SK-N-SH treated with all-trans-retinoic acid at 6 μM for 48 hours (cell line): ENCODE measurements around the gene ELFN1.

Experiments used
- ATAC-seq: fragments of 200-7000 bp; cut with Tn5 transposase; 3 replicates; pipeline ENCODE4 v1.9.1; 2020; ENCODE audit warnings: mild to moderate bottlenecking, moderate library complexity
- ARNTL ChIP-seq: fragments of 450-650 bp; formaldehyde crosslinking; IDR thresholded peaks from 2 replicates; pipeline ENCODE4 v1.5.0; 2020; ENCODE audit warnings: low read depth, mild to moderate bottlenecking, moderate library complexity, borderline replicate concordance
- BACH2 ChIP-seq: fragments of 250-450 bp; sonication (Bioruptor Pico); IDR thresholded peaks from 2 replicates; pipeline ENCODE4 v1.9.0; 2021; ENCODE audit warnings: mild to moderate bottlenecking, borderline replicate concordance
- CSDC2 ChIP-seq: fragments of 250-450 bp; sonication (Bioruptor Pico); IDR thresholded peaks from 2 replicates; pipeline ENCODE4 v1.5.0; 2020; ENCODE audit warnings: mild to moderate bottlenecking, moderate library complexity
- CSRNP3 ChIP-seq: fragments of 250-450 bp; sonication (Bioruptor Pico); IDR thresholded peaks from 2 replicates; pipeline ENCODE4 v1.5.1; 2021; ENCODE audit warnings: mild to moderate bottlenecking, moderate library complexity
- ESRRG ChIP-seq: fragments of 250-450 bp; sonication (Bioruptor Pico); IDR thresholded peaks from 2 replicates; pipeline ENCODE4 v1.6.1; 2021; ENCODE audit warnings: mild to moderate bottlenecking
- GLIS3 ChIP-seq: fragments of 250-450 bp; sonication (Bioruptor Pico); IDR thresholded peaks from 2 replicates; pipeline ENCODE4 v1.5.0; 2020; ENCODE audit warnings: mild to moderate bottlenecking, moderate library complexity
- ISL1 ChIP-seq: fragments of 250-450 bp; sonication (Bioruptor Pico); IDR thresholded peaks from 2 replicates; pipeline ENCODE4 v2.1.2; 2022; ENCODE audit warnings: mild to moderate bottlenecking, moderate library complexity
- OSR1 ChIP-seq: fragments of 250-450 bp; sonication (Bioruptor Pico); IDR thresholded peaks from 2 replicates; pipeline ENCODE4 v1.8.0; 2022; ENCODE audit warnings: moderate library complexity, mild to moderate bottlenecking, inconsistent platforms
- PPARA ChIP-seq: fragments of 250-450 bp; sonication (Bioruptor Pico); IDR thresholded peaks from 2 replicates; pipeline ENCODE4 v1.5.0; 2020; ENCODE audit warnings: mild to moderate bottlenecking, borderline replicate concordance
- RARB ChIP-seq: fragments of 250-450 bp; sonication (Bioruptor Pico); IDR thresholded peaks from 2 replicates; pipeline ENCODE4 v1.8.0; 2021; ENCODE audit warnings: mild to moderate bottlenecking, moderate library complexity
- SNAI2 ChIP-seq: fragments of 250-450 bp; sonication (Bioruptor Pico); IDR thresholded peaks from 2 replicates; pipeline ENCODE4 v1.5.0; 2020; ENCODE audit warnings: mild to moderate bottlenecking, moderate library complexity
- TCF4 ChIP-seq: fragments of 250-450 bp; sonication (Bioruptor Pico); IDR thresholded peaks from 2 replicates; pipeline ENCODE4 v1.8.0; 2021; ENCODE audit warnings: mild to moderate bottlenecking, moderate library complexity, borderline replicate concordance
- TOX ChIP-seq: fragments of 250-450 bp; sonication (Bioruptor Pico); IDR thresholded peaks from 2 replicates; pipeline ENCODE4 v1.8.0; 2021; ENCODE audit warnings: mild to moderate bottlenecking, moderate library complexity, borderline replicate concordance
- ZC3H10 ChIP-seq: fragments of 250-450 bp; sonication (Bioruptor Pico); IDR thresholded peaks from 2 replicates; pipeline ENCODE4 v1.5.1; 2021; ENCODE audit warnings: mild to moderate bottlenecking, moderate library complexity
- ZFP3 ChIP-seq: fragments of 250-450 bp; sonication (Bioruptor Pico); IDR thresholded peaks from 2 replicates; pipeline ENCODE4 v1.5.0; 2020; ENCODE audit warnings: mild to moderate bottlenecking, moderate library complexity
- ZFP30 ChIP-seq: fragments of 450-650 bp; formaldehyde crosslinking; IDR thresholded peaks from 2 replicates; pipeline ENCODE4 v1.5.0; 2022; ENCODE audit warnings: mild to moderate bottlenecking, moderate library complexity
- ZNF565 ChIP-seq: fragments of 450-650 bp; formaldehyde crosslinking; conservative IDR thresholded peaks from 2 replicates; pipeline ENCODE4 v1.5.0; 2020; ENCODE audit warnings: low read depth, mild to moderate bottlenecking, moderate library complexity
- ZNF70 ChIP-seq: fragments of 450-650 bp; formaldehyde crosslinking; IDR thresholded peaks from 2 replicates; pipeline ENCODE4 v1.5.0; 2020; ENCODE audit warnings: mild to moderate bottlenecking, moderate library complexity
- ZNF8 ChIP-seq: fragments of 450-650 bp; formaldehyde crosslinking; IDR thresholded peaks from 2 replicates; pipeline ENCODE4 v1.5.0; 2020; ENCODE audit warnings: mild to moderate bottlenecking, moderate library complexity
- TF ChIP-seq, protein P1 (sequence below): fragments of 250-450 bp; sonication (Bioruptor Pico); IDR thresholded peaks from 2 replicates; pipeline ENCODE4 v1.5.0; 2020; ENCODE audit warnings: mild to moderate bottlenecking, moderate library complexity
- TF ChIP-seq, protein P2 (sequence below): fragments of 250-450 bp; sonication (Bioruptor Pico); IDR thresholded peaks from 2 replicates; pipeline ENCODE4 v1.8.0; 2021; ENCODE audit warnings: low read depth, mild to moderate bottlenecking, moderate library complexity, borderline replicate concordance
- TF ChIP-seq, protein P3 (sequence below): fragments of 250-450 bp; sonication (Bioruptor Pico); IDR thresholded peaks from 2 replicates; pipeline ENCODE4 v1.5.1; 2020; ENCODE audit warnings: low read depth, mild to moderate bottlenecking, moderate library complexity
- TF ChIP-seq, protein P4 (sequence below): fragments of 250-450 bp; sonication (Bioruptor Pico); IDR thresholded peaks from 2 replicates; pipeline ENCODE4 v1.8.0; 2020; ENCODE audit warnings: mild to moderate bottlenecking, moderate library complexity, borderline replicate concordance

The ELFN1 gene

DNA sequence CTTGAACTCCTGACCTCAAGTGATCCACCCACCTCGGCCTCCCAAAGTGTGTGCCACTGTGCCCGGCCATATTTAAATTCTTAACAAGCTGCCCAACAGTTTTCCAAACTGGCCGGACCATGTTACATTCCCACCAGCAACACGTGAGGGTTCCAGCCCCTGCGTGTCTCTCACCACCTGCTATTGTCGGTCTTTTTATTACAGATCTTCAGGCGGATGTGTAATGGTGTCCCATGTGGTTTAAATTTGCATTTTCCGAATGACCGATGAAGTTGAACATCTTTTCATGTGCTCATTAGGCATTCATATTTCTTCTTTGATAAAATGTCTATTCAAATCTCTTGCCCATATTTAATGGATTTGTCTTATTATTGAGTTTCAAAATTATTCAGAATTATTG, 11.5 kb downstream of the ELFN1 start:
- ATAC-seq, result no peak
- TF ChIP-seq, protein P1, sequence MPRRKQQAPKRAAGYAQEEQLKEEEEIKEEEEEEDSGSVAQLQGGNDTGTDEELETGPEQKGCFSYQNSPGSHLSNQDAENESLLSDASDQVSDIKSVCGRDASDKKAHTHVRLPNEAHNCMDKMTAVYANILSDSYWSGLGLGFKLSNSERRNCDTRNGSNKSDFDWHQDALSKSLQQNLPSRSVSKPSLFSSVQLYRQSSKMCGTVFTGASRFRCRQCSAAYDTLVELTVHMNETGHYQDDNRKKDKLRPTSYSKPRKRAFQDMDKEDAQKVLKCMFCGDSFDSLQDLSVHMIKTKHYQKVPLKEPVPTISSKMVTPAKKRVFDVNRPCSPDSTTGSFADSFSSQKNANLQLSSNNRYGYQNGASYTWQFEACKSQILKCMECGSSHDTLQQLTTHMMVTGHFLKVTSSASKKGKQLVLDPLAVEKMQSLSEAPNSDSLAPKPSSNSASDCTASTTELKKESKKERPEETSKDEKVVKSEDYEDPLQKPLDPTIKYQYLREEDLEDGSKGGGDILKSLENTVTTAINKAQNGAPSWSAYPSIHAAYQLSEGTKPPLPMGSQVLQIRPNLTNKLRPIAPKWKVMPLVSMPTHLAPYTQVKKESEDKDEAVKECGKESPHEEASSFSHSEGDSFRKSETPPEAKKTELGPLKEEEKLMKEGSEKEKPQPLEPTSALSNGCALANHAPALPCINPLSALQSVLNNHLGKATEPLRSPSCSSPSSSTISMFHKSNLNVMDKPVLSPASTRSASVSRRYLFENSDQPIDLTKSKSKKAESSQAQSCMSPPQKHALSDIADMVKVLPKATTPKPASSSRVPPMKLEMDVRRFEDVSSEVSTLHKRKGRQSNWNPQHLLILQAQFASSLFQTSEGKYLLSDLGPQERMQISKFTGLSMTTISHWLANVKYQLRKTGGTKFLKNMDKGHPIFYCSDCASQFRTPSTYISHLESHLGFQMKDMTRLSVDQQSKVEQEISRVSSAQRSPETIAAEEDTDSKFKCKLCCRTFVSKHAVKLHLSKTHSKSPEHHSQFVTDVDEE, result no peak
- TF ChIP-seq CSRNP3 (CRISPR knock-in tag) (no peak), BACH2 (CRISPR knock-in tag) (no peak), SNAI2 (CRISPR knock-in tag) (no peak), TOX (CRISPR knock-in tag) (no peak), RARB (CRISPR knock-in tag) (no peak), PPARA (no peak), ZNF565 (CRISPR knock-in tag) (no peak), ZFP30 (CRISPR knock-in tag) (no peak), CSDC2 (CRISPR knock-in tag) (no peak), OSR1 (CRISPR knock-in tag) (no peak), ISL1 (CRISPR knock-in tag) (no peak), TCF4 (no peak), ESRRG (CRISPR knock-in tag) (no peak), GLIS3 (CRISPR knock-in tag) (no peak), ARNTL (CRISPR knock-in tag) (no peak), ZC3H10 (CRISPR knock-in tag) (no peak)
- TF ChIP-seq, protein P2, sequence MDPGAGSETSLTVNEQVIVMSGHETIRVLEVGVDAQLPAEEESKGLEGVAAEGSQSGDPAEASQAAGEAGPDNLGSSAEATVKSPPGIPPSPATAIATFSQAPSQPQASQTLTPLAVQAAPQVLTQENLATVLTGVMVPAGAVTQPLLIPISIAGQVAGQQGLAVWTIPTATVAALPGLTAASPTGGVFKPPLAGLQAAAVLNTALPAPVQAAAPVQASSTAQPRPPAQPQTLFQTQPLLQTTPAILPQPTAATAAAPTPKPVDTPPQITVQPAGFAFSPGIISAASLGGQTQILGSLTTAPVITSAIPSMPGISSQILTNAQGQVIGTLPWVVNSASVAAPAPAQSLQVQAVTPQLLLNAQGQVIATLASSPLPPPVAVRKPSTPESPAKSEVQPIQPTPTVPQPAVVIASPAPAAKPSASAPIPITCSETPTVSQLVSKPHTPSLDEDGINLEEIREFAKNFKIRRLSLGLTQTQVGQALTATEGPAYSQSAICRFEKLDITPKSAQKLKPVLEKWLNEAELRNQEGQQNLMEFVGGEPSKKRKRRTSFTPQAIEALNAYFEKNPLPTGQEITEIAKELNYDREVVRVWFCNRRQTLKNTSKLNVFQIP (CRISPR knock-in tag), result no peak
- TF ChIP-seq, protein P3, sequence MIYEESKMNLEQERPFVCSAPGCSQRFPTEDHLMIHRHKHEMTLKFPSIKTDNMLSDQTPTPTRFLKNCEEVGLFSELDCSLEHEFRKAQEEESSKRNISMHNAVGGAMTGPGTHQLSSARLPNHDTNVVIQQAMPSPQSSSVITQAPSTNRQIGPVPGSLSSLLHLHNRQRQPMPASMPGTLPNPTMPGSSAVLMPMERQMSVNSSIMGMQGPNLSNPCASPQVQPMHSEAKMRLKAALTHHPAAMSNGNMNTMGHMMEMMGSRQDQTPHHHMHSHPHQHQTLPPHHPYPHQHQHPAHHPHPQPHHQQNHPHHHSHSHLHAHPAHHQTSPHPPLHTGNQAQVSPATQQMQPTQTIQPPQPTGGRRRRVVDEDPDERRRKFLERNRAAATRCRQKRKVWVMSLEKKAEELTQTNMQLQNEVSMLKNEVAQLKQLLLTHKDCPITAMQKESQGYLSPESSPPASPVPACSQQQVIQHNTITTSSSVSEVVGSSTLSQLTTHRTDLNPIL, result no peak
- TF ChIP-seq, protein P4, sequence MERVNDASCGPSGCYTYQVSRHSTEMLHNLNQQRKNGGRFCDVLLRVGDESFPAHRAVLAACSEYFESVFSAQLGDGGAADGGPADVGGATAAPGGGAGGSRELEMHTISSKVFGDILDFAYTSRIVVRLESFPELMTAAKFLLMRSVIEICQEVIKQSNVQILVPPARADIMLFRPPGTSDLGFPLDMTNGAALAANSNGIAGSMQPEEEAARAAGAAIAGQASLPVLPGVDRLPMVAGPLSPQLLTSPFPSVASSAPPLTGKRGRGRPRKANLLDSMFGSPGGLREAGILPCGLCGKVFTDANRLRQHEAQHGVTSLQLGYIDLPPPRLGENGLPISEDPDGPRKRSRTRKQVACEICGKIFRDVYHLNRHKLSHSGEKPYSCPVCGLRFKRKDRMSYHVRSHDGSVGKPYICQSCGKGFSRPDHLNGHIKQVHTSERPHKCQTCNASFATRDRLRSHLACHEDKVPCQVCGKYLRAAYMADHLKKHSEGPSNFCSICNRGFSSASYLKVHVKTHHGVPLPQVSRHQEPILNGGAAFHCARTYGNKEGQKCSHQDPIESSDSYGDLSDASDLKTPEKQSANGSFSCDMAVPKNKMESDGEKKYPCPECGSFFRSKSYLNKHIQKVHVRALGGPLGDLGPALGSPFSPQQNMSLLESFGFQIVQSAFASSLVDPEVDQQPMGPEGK, result no peak

- ATAC-seq, result no peak
- TF ChIP-seq TCF4 (no peak), ZFP30 (CRISPR knock-in tag) (no peak), ZNF8 (CRISPR knock-in tag) (no peak), ESRRG (CRISPR knock-in tag) (no peak), ZFP3 (CRISPR knock-in tag) (no peak), TOX (CRISPR knock-in tag) (no peak), ARNTL (CRISPR knock-in tag) (no peak), GLIS3 (CRISPR knock-in tag) (no peak), CSRNP3 (CRISPR knock-in tag) (no peak), ZNF70 (CRISPR knock-in tag) (no peak), PPARA (no peak), ISL1 (CRISPR knock-in tag) (no peak), SNAI2 (CRISPR knock-in tag) (no peak), ZC3H10 (CRISPR knock-in tag) (no peak), ZNF565 (CRISPR knock-in tag) (no peak)
- TF ChIP-seq, protein P3, result no peak
- TF ChIP-seq, protein P4, result no peak
These were observed 15.0 kb downstream of the ELFN1 start for GRCh38 chr7:1685000-1685624.
